OCI-LY1 (cell line): ENCODE data around the gene KRAS.

Experiments used
- CTCF ChIP-seq: fragments of 200-600 bp; sonication (generic), shearing (Covaris generic); IDR thresholded peaks from 2 replicates; pipeline ENCODE4 v1.5.1; 2017; ENCODE audit warnings: mild to moderate bottlenecking, antibody characterized with exemption, low read length, moderate library complexity, mixed read lengths
- EZH2 ChIP-seq: fragments of 200-600 bp; sonication (generic), shearing (Covaris generic); IDR thresholded peaks from 2 replicates; pipeline ENCODE4 v1.8.0; 2017; ENCODE audit warnings: borderline replicate concordance, mixed run types, mild to moderate bottlenecking, antibody characterized with exemption, low read length, moderate library complexity, mixed read lengths

GRCh38 chr12:25182765-25183164, 68.0 kb downstream of the KRAS start:
- TF ChIP-seq CTCF (no peak), EZH2 (no peak)
